ENCODE data around the gene SLC66A3. TPM values are rescaled to one million over a fixed set of nuclear protein-coding genes. Genes with fewer than 3 reads are reported as not detected.

Gene SLC66A3
- total RNA-seq, 4 donors from 2014 or later: 55.2 to 114 (median 90.2) TPM

DNA sequence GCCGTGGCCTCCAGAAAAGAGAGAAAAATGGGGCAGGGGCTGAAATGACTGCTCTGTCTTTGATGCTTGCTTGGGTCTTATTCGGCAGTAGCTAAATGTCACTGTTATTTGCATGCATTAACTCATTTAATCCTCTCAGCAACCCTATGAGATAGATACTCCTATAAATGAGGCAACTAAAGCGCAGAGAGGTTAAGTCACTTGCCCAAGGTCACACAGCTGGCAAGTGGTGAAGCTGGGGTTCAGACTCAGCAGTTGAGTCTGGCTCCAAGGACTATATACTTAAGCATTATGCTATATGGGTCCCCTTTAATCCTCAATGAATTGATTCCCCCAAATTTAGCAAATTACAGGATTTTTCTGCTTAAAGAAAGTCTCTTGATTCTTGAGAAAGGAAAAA lies 9.2 kb upstream of the SLC66A3 start:
- TF ChIP-seq, protein P1, sequence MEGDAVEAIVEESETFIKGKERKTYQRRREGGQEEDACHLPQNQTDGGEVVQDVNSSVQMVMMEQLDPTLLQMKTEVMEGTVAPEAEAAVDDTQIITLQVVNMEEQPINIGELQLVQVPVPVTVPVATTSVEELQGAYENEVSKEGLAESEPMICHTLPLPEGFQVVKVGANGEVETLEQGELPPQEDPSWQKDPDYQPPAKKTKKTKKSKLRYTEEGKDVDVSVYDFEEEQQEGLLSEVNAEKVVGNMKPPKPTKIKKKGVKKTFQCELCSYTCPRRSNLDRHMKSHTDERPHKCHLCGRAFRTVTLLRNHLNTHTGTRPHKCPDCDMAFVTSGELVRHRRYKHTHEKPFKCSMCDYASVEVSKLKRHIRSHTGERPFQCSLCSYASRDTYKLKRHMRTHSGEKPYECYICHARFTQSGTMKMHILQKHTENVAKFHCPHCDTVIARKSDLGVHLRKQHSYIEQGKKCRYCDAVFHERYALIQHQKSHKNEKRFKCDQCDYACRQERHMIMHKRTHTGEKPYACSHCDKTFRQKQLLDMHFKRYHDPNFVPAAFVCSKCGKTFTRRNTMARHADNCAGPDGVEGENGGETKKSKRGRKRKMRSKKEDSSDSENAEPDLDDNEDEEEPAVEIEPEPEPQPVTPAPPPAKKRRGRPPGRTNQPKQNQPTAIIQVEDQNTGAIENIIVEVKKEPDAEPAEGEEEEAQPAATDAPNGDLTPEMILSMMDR (IDR thresholded peaks at IDR 0.05; ENCODE audit: low read depth): no peak

DNA sequence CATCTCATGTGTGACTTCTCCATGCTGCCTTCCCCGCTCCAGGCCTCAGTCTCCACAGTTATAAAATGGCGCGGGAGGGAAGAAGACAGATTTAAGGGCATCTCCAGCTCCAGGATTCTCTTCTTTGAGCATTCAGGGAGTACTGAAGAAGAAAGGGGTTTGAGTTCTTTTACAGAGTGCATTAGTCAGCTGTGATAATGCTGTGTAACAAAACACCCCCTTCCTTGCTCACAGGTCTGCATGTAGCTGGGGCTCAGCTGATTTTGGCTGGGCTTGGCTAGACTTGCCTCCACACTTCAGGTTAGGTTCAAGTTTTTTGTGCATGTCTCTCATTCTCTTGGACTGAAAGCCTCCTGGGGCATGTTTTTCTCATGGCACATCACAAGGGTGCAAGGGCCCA lies 8.0 kb upstream of the SLC66A3 start:
- TF ChIP-seq, protein P1 (IDR thresholded peaks at IDR 0.05; ENCODE audit: low read depth): no peak

- TF ChIP-seq, protein P1 (IDR thresholded peaks at IDR 0.05; ENCODE audit: low read depth): no peak
Measured at GRCh38 chr2:11152591-11152990, 2.7 kb upstream of the SLC66A3 start.

- TF ChIP-seq, protein P1 (IDR thresholded peaks at IDR 0.05; ENCODE audit: low read depth): no peak
Measured at GRCh38 chr2:11154016-11154922, 998 bp upstream of the SLC66A3 start.

- TF ChIP-seq, protein P1 (IDR thresholded peaks at IDR 0.05; ENCODE audit: low read depth): no peak
Measured at GRCh38 chr2:11154923-11155380, 315 bp upstream of the SLC66A3 start.

GRCh38 chr2:11156396-11157075 lies 1.3 kb downstream of the SLC66A3 start:
- TF ChIP-seq, protein P1 (IDR thresholded peaks at IDR 0.05; ENCODE audit: low read depth): no peak

- TF ChIP-seq, protein P1 (IDR thresholded peaks at IDR 0.05; ENCODE audit: low read depth): no peak
Measured at GRCh38 chr2:11157296-11157695, 2.0 kb downstream of the SLC66A3 start.
